GM18907 (cell line): Measurements from ENCODE around the gene FRMPD4.

Experiments used
- ATAC-seq: cut with Tn5 transposase; IDR thresholded peaks from one replicate; pipeline ENCODE4 v1.9.1; 2021; ENCODE audit warnings: mild to moderate bottlenecking, moderate library complexity; ENCODE audit not compliant: unreplicated experiment

The FRMPD4 gene

GRCh38 chrX:12360383-12360782 lies 222.1 kb downstream of the FRMPD4 start:
- no peak for ATAC-seq

- no peak for ATAC-seq
Measured at GRCh38 chrX:12360986-12361598, 222.8 kb downstream of the FRMPD4 start.

GRCh38 chrX:12363216-12363615 lies 224.9 kb downstream of the FRMPD4 start:
- no peak for ATAC-seq

GRCh38 chrX:12366440-12366839 lies 228.2 kb downstream of the FRMPD4 start:
- no peak for ATAC-seq

- ATAC-seq = no peak
Measured at GRCh38 chrX:12367254-12367653, 229.0 kb downstream of the FRMPD4 start.

- no peak for ATAC-seq
Measured at GRCh38 chrX:12370497-12370986, 232.3 kb downstream of the FRMPD4 start.

GRCh38 chrX:12372111-12372510 lies 233.8 kb downstream of the FRMPD4 start:
- ATAC-seq = no peak

GRCh38 chrX:12374286-12374685 lies 236.0 kb downstream of the FRMPD4 start:
- no peak for ATAC-seq

GRCh38 chrX:12378253-12378652 lies 240.0 kb downstream of the FRMPD4 start:
- ATAC-seq = no peak

- ATAC-seq = no peak
Measured at GRCh38 chrX:12378706-12379105, 240.4 kb downstream of the FRMPD4 start.

GRCh38 chrX:12379671-12380070 lies 241.4 kb downstream of the FRMPD4 start:
- no peak for ATAC-seq

GRCh38 chrX:12383196-12383595 lies 244.9 kb downstream of the FRMPD4 start:
- ATAC-seq = no peak

GRCh38 chrX:12390301-12390700 lies 252.0 kb downstream of the FRMPD4 start:
- no peak for ATAC-seq

GRCh38 chrX:12396584-12396983 lies 258.3 kb downstream of the FRMPD4 start:
- ATAC-seq = no peak

GRCh38 chrX:12400218-12400617 lies 261.9 kb downstream of the FRMPD4 start:
- ATAC-seq = no peak

- no peak for ATAC-seq
Measured at GRCh38 chrX:12401252-12401651, 263.0 kb downstream of the FRMPD4 start.

- no peak for ATAC-seq
Measured at GRCh38 chrX:12403474-12404082, 265.3 kb downstream of the FRMPD4 start.

- no peak for ATAC-seq
Measured at GRCh38 chrX:12405306-12405705, 267.0 kb downstream of the FRMPD4 start.

- no peak for ATAC-seq
Measured at GRCh38 chrX:12410523-12410922, 272.2 kb downstream of the FRMPD4 start.

- no peak for ATAC-seq
Measured at GRCh38 chrX:12411831-12412230, 273.6 kb downstream of the FRMPD4 start.

GRCh38 chrX:12412561-12412960 lies 274.3 kb downstream of the FRMPD4 start:
- ATAC-seq = no peak

GRCh38 chrX:12419591-12419990 lies 281.3 kb downstream of the FRMPD4 start:
- no peak for ATAC-seq

GRCh38 chrX:12421918-12422317 lies 283.6 kb downstream of the FRMPD4 start:
- ATAC-seq = no peak
